HG03521 (cell line): ENCODE data around the gene PNMA6E.

Experiments used
- ATAC-seq: cut with Tn5 transposase; IDR thresholded peaks from one replicate; pipeline ENCODE4 v1.9.1; 2021; ENCODE audit warnings: mild to moderate bottlenecking, moderate library complexity; ENCODE audit not compliant: unreplicated experiment

The PNMA6E gene

DNA sequence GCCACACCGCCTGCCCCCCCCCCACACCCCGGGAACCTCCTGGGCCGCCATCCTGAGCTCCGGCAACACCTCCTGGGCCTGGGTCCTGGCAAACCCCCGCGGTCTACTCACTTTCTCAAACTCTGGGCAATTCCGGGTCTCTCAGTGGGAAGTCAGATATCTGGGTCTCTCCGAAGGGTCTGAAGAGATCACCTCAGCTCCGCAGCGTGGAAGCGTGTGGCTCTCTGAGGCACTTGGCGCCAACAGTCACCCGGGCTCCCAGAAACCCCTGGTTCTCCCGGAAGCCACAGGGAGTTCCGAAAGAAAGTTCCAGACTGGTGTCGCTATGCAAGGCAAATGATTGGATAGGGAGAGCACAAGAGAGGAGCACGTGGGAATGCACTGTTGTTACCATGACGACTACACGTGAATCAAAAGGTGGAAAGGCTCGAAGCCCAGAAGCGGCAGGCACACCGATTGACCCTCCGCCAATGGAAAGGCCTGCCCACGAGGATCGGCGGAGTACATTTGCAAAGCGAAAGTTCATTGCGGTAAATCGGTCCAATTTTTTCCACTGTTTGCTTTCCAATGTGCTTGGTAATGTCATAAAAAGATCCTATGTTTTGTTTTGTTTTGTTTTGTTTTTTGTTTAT, at the start of gene PNMA6E:
TSS of gene PNMA6E (minus strand) at position 218 of the 632 bp plus-strand sequence. CDS start 2,501 bp downstream, outside the sequence.
- no peak for ATAC-seq

DNA sequence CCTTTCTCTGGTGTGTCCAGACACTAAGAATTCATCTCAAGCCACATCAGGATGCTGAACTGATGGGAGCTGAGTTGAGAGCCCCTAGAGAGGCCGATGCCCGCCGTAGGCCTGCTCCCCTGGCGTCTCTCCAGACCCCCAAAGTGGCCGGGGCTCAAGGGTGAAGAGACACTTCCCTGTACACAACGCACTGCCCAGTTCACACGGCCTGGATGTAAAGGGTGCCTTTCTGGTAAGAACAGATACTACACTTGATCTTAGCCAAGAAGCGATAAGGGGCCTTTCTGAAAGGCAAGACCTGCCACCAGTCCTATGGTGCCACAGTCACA, 49.8 kb upstream of the PNMA6E start:
- no peak for ATAC-seq

DNA sequence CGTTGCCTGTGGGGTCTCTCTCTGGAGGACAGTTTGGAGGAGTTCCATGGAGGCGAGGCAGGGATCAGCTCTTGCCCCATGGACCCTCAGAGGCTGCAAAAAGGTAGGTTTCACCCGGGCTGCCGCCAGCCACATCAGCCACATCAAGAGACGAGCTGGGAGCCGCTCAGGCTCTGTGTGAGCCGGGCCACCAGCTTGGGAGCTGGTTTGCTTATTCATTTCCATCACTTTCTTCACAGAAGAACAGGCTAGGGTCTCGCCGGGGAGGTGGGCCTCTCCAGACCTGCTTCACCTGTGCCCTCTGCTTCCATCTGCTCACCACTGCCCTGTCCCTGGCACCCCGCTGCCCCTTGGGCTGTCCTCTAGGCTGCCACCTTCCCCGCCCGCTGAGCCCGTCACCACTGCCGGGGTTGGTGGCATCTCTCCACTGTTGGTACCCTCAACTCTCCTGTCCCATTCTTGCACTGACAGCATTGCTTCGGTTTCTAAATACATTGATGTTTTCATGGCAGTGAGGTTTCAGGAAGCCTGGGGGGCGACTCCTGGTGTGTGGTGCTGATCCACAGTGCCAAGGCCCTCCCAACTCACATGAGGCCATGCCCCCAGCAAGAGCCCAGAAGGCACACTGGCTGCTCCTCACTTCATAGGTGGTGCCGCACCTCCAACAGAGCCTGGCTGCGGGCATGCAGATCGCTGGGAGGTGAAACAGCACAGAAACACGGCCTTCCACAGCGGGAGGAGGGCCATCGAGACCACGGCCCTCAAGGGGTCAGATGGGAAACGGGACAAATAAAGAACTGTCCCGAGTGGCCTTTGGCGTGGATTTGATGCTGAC, 49.2 kb upstream of the PNMA6E start:
- ATAC-seq = no peak

DNA sequence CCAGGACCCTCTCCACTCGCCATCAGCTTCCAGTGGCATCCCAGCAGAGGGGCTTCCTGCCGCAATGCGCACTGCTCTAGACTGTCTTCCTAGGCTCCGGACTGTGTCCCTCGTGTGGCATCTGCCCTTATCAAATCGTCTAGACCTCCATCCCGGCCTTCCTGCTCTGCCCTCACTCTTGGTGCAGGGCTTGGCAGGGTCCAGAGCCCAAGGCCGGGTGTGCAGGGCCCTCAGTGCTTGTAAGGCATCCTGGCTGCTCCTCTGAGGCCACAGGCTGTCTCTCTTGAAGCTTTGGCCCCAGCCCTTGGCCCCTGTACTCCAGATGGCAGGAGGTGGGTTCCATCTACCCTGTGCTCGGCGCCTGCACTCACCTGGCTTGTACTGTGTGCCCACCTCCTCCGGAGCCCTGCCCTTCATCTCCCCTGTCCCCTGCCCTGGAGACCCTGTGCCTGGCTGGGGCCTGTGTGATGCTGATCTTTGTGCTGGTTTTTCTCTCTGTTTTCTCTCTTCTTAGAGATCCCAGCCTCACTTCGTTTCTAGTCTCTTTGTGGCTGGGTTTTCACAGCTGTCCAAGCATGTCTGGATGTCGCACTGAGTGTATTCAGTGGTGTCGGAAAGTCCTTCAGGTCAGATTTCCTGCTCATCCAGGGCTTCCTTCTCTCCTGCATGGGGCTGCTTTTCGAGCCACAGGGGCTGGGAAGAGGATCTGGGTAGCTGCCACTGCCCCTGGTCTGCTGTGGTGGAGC, 48.4 kb upstream of the PNMA6E start:
- ATAC-seq = no peak

DNA sequence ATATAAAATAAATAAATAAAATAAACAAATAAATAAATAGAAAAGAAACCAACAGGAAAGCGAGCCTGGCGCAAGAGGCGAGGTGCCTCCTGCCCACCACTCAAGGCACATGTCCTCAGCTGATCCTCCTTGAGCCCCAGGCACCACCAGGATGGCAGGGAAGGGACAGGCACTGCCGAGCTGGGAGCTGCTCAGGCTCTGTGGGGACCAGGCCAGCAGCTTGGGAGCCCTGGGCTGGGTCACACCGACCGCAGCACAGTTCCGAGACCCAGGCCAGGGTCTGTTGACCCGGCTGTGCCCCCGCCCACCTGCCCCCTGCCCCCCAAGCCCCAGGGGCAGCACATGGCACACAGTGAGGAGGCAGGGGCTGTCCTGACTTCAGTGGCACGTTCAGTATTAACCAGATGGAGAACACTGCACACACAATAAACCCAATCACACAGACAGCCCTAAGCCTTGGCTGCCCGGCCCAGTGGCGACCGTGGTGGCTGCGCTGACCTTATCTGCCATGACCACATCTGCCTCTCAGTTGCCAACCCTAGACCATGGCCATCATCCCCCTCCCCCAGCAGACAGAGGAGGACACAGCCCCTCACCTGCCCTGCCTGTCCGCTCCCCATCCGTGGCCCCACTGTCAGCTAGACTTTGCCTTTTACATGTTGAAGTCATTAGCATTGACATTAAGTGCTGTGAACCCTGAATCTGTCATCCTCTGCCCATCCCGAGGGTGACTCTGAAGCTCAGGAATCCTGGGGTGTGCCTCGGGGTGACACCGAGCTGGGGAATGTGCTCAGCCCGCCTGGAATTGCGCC, 47.6 kb upstream of the PNMA6E start:
- ATAC-seq = no peak

DNA sequence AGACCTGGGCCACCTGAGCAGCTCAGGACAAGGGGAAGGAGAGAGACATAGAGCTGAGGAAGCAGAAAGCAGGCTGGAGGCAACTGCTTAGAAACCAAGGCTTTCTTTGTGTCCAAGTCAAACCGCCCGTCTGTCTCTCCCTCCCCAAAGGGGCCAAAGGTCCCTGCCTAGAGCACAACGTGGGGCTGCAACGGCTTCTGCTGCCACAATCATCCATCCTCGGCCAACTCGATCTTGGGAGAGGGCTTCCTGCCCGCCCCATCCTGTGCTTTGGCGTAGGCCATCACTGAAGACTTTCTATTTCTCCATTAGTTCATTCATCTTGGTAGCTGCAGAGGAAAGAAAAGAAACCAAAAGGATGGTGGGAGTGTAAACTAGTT, 46.4 kb upstream of the PNMA6E start:
- ATAC-seq = no peak

DNA sequence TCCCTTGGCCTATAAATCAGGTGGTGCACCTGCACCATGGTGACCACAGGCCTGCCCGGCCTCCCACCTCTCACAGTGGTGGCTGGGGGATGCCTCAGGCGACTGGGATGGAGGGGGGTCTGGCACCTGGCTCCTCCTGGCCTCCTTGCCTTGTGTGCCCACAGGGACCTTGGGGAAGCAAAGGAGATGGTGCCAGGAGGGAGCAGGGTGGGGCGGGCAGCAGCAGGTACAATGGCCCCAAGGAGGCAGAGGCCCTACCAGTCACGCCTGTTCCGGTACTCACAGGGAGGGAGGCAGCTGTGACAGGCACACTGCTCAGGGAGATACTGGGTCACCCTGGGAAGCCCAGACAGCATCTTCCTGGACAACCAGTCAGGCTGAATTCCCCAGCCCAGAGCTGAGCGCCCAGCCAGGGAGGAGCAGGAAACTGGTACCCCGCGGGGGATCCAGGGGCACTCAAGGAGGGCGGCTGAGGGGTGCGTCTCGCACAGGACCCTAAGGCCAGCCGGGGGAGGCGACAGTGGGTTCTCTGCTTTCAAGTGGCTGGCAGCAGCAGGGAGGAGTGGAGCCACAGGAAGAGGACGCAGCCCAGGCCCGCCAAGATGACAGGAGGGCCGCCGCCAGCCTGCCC, 45.9 kb upstream of the PNMA6E start:
- no peak for ATAC-seq

DNA sequence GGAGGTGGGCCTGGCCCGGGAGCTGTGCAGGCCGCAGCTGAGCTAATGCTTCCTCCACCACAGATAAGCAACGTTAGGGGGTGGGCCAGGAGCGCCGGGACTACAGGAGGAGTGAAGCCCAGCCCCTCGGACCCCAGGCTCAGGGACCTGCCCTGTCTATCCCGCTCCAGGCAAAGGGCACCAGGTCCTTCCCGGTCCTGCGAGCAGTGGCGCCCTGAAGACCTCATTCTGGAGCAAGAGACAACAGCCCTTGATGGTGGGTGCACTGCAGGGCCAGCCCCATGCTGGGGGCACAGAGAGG, 45.4 kb upstream of the PNMA6E start:
- ATAC-seq = no peak

DNA sequence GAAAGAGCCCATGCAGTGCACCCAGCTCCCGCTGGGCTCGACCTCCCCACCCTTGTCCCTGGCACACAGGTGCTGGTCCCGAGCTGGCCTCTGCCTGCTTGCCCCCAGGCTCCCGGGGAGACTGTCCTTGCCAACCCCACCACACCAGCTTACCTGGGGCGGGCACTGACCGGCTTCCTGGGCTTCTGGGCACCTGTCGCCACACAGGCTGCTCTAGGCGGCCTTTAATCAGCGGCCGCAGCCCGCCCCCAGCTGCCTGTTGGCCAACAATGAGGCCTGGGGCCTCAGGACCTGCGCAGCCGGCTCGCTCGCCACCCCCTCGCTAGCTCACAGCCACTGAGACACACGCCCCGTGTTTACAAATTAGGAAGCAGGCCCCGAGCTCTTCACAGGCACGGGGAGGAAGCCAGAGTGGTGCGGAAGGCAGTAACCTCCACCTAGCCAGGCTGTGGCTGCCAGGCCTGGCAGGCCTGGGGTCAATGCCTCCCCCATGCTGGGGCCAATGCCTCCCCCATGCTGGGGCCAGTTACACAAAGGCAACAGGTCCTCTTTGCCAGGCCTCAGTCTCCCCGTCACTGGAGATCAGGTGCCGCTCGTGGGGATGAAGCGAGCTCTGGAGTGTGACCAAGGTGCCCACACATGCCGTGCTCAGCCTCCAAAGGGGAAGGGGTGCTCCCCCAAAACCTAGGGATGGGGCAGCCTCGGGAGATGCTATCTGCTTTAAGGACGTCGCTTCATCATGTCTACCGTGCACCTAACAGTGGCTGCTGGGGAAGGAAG, 44.9 kb upstream of the PNMA6E start, which contains the start of gene TREX2:
TSS of gene TREX2 (minus strand) at position 201 of the 780 bp plus-strand sequence. CDS start 626 bp downstream, outside the sequence.
- ATAC-seq = no peak

DNA sequence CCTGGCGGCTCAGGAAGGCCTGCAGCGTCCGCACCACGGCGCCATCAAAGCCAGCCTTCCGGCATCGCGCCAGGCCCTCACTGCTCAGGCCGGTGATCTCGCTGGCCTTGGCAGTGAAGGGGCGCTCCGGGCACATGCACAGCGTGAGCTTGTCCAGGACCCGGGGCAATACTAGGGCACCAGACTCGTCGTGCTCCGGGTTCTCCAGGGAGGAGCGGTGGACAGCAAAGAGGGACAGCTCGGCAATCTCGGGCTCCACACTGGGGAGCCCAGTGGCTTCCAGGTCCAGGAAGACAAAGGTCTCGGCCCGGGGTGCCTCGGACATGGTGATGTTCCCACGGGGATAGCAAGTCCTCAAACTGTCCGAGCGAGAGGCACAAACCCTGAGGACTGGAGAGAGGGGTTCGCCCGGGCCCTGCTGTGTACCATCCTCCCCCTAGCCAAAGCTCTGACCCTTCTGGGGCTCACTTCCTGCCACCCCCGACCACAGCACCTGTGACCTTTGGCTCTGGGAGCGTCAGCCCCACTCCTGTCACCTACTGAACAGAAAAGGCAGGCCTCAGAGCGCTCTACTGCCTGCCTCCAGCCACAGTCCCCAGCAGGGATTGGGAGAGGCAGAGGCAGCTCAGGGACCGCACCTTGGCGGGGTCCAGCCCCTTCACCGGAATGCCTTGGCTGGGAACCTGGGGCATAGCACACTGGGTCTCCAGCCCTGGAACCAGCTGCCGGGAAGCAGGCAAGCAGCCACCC, 44.1 kb upstream of the PNMA6E start:
- ATAC-seq = no peak

DNA sequence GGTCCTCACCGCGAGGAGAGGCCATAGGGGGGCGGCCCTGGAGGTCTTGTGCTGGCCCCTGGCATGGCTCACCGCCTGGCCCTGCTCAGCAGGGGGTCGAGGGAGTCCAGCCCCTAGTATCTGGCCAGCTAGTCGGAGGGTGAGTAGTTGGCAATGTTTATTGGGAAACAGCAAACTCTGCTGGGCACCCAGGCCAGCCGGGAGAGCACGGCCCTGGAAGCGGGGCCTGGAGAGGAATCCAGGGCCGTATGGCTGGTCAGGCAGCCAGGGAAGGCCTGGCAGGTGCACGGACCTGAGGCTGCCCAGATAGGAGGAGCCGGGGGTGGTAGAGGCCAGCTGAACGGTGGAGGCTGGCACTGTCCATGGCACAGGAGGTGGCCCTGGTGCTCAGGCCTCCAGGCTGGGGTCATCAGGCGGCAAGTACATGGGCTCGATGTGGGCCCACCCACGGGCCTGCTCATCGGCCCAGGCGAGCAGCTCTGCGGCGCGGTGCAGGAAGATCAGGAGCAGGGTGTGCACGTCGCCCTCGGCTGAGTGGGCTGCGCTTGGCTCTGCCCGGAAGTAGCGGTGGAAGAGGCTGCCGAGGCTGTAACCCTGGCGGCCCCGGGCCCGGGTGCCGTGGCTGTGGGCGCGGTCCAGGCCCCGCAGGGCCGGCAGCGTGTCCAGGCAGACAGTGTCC, 43.3 kb upstream of the PNMA6E start:
- ATAC-seq = no peak

DNA sequence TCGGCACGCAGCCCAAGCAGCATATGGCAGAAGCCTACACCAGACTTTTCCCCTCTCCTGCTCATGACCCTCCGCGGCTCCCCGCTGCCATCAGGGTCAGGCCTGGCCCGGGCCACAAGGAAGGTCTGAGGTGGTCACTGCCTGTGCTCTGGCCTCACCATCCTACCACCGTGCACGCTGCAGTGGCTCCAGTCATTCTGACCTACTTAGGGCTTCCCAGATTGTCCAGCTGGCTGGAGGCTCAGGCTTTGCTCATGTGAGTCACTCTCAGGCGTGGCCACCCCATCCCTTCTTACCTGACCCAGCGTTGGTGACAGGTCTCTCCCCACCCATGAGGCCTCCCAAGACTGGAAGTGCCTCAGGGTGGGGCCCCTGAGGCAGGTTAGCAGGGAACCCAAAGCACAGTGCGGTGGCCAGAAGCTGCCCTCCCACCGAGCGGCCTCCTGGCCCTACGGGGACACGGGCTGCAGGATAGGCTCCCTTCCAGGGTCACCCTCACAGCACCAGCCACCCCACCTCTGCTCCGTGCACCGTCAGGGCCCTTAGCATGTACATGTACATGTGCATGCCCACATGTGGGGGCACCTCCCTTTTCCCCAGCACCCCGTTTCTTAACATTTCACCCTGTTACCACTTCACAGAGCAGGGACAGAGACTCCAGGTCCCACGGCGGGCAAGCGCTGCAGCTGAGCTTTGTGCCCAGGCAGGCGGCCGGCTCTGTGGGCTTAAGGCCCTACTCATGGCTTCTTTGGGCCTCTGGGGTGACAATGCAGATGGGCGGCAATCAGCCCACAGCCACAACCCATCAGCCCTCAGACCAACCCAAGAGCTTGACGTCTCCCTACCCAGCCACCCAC, 42.6 kb upstream of the PNMA6E start:
- no peak for ATAC-seq

DNA sequence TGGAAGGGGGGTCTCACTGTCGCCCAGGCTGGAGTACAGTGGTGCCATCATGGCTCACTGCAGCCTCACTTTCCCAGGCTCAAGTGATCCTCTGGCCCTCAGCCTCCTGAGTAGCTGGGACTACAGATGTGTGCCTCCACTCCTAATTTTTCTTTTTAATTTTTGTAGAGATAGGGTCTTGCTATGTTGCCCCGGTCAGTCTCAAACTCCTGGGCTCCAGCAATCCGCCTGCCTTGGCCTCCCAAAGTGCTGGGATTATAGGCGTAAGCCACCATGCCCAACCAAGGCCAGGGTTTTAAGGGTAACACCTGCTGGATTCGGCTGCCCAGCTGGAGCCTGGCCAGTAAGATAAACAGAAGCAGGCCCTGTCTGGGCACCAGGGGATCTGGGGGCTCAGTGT, 41.3 kb upstream of the PNMA6E start:
- no peak for ATAC-seq

DNA sequence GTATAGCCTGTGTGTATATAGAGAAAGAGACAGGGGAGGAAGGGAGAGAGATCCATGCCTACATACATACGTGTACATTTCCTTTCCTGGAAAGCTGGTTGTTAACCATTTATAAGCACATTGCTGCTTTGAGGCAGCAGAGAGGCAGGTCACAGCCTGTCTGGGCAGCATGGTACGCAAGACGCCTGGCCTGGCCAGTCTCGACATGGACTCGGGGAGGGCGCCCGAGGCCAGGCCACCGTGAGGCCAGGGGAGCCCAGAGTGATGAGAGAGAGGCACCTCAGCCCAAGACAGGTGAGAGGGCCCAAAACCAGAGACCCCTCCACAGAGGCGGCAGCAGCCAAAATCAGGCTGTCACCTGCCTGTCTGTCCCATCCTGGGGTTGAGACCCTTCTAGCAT, 40.8 kb upstream of the PNMA6E start:
- ATAC-seq = no peak

DNA sequence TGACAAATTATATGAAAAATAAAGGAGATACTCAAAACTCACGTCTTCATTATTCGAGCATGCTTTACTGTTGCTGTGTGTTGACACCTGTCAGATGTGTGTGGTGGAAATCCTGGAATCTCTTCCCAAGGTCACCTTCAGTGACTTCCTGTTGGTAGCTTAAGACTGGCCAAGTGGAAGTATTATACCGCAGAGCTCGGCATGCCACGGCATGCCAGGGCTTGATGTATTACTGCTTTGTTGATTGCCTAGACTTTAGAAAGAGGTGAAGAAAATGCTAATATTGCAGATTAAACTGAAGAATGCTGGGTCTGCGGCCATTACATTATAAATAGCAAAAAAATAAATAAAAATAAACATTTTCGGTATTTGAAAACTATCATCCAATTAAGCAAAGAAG, 40.1 kb upstream of the PNMA6E start:
- no peak for ATAC-seq

DNA sequence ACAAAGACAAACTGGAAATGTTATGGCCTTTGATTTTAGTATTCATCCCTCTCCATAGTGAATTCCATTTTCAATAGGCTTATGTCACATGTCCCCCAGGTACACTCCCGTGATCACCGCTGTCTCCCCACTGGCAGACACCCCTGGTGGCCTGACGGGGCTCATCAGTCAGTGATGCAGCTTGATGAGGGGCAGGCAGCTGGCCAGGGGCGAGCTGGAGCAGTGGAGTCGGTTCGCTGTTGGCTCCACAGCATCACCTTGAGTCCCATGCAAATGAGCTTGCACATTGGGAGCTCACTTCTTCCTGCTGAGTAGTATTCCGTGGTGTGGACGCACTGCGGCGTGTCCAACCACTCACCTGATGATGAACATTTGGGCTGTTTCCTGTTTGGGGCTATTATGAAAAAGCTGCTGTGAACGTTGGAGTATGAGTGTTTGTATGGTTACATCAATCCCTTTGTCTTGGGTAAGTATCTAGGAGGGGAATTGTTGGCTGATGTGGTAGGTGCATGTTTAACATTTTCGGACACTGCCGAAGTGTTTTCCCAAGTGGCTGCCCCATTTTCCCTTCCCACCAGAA, 39.5 kb upstream of the PNMA6E start:
- ATAC-seq = no peak

DNA sequence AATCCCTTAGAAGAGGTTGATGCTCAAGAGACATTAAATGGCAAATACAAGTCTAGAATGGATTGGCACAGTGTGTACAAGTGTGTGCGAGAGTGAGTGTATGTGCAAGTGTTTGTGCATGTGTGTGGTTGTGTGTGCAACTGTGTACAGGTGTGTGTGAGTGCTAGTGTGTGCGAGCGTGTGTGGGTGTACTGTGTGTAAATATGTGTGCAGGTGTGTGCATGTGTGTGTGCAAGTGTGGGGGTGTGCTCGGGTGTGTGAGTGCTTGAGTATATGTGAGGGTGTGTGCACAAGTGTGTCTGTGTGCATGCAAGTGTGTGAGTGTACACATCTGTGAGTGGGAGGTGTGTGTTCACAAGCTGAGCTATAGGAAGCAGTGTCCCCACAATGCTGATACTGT, 38.8 kb upstream of the PNMA6E start:
- ATAC-seq = no peak
